Trophoblast cell (in vitro differentiated cells and primary cell): ENCODE results near the gene IKBKG.
"Not testable (repeated sequence)": the region's sequence is repeated elsewhere in the genome, so short reads cannot be mapped to it uniquely, and the experiment has no call there.

Experiments used
- DNase-seq, 2 donors: peaks; one replicate each; pipeline ENCODE4 v3.0.0-alpha.2; 2016
- H2AFZ ChIP-seq: 2 replicates; pipeline ENCODE4 v1.6.1; 2013; ENCODE audit warnings: low read length, moderate library complexity, mild to moderate bottlenecking; ENCODE audit not compliant: insufficient read depth, poor library complexity
- H2AK5ac ChIP-seq: 2 replicates; pipeline ENCODE4 v1.6.1; 2013; ENCODE audit warnings: mild to moderate bottlenecking, low read length
- H2BK120ac ChIP-seq: 2 replicates; pipeline ENCODE4 v1.6.1; 2013; ENCODE audit warnings: low read length, mild to moderate bottlenecking, moderate library complexity; ENCODE audit not compliant: insufficient read depth, poor library complexity
- H2BK12ac ChIP-seq: 2 replicates; pipeline ENCODE4 v1.6.1; 2013; ENCODE audit warnings: mild to moderate bottlenecking, low read length, moderate library complexity
- H2BK5ac ChIP-seq: 2 replicates; pipeline ENCODE4 v1.6.1; 2013; ENCODE audit warnings: low read length, low read depth, moderate library complexity, mild to moderate bottlenecking; ENCODE audit not compliant: poor library complexity
- H3K14ac ChIP-seq: 2 replicates; pipeline ENCODE4 v1.6.1; 2013; ENCODE audit warnings: mild to moderate bottlenecking, low read length
- H3K18ac ChIP-seq: 2 replicates; pipeline ENCODE4 v1.6.1; 2013; ENCODE audit warnings: mild to moderate bottlenecking, low read length
- H3K23ac ChIP-seq: 2 replicates; pipeline ENCODE4 v1.6.1; 2013; ENCODE audit warnings: low read length
- H3K27ac ChIP-seq: 2 replicates; pipeline ENCODE4 v1.5.1; 2013; ENCODE audit warnings: low read depth, mild to moderate bottlenecking, inconsistent platforms, low read length, moderate library complexity
- H3K27me3 ChIP-seq: 2 replicates; pipeline ENCODE4 v1.6.1; 2013; ENCODE audit warnings: inconsistent platforms, mild to moderate bottlenecking, low read length, moderate library complexity; ENCODE audit not compliant: insufficient read depth
- H3K36me3 ChIP-seq, 2 experiments: 1 replicate in 1 of 2; 2 replicates in 1 of 2; pipeline ENCODE4 v1.6.1; 2013; ENCODE audit warnings: low read length in 2 of 2, mild to moderate bottlenecking in 2 of 2, moderate library complexity in 1 of 2; ENCODE audit not compliant: insufficient read depth in 2 of 2, control insufficient read depth in 1 of 2
- H3K4ac ChIP-seq: 2 replicates; pipeline ENCODE4 v1.6.1; 2013; ENCODE audit warnings: low read depth, mild to moderate bottlenecking, low read length, moderate library complexity
- H3K4me1 ChIP-seq, 2 experiments: 1 replicate in 1 of 2; 2 replicates in 1 of 2; pipeline ENCODE4 v1.6.1; 2013; ENCODE audit warnings: low read length in 2 of 2, mild to moderate bottlenecking in 2 of 2, moderate library complexity in 1 of 2; ENCODE audit not compliant: insufficient read depth in 2 of 2, control insufficient read depth in 1 of 2
- H3K4me2 ChIP-seq: 2 replicates; pipeline ENCODE4 v1.6.1; 2013; ENCODE audit warnings: inconsistent platforms, mild to moderate bottlenecking, low read length, moderate library complexity
- H3K4me3 ChIP-seq: 2 replicates; pipeline ENCODE4 v1.5.1; 2013; ENCODE audit warnings: mild to moderate bottlenecking, low read depth, low read length, inconsistent platforms
- H3K79me1 ChIP-seq: one replicate; pipeline ENCODE4 v1.6.1; 2013; ENCODE audit warnings: low read length
- H3K79me2 ChIP-seq: 2 replicates; pipeline ENCODE4 v1.6.1; 2013; ENCODE audit warnings: low read length, mild to moderate bottlenecking; ENCODE audit not compliant: control insufficient read depth, insufficient read depth, poor library complexity
- H3K9ac ChIP-seq: 2 replicates; pipeline ENCODE4 v1.6.1; 2013; ENCODE audit warnings: mild to moderate bottlenecking, low read length
- H3K9me3 ChIP-seq: 2 replicates; pipeline ENCODE4 v1.6.1; 2013; ENCODE audit warnings: low read depth, mild to moderate bottlenecking, control low read depth, inconsistent platforms, low read length; ENCODE audit not compliant: insufficient read depth
- H4K12ac ChIP-seq: 2 replicates; pipeline ENCODE4 v1.6.1; 2013; ENCODE audit warnings: low read depth, mild to moderate bottlenecking, low read length, moderate library complexity
- H4K8ac ChIP-seq: 2 replicates; pipeline ENCODE4 v1.6.1; 2013; ENCODE audit warnings: low read depth, mild to moderate bottlenecking, low read length, moderate library complexity
- H4K91ac ChIP-seq: one replicate; pipeline ENCODE4 v1.6.1; 2013; ENCODE audit warnings: low read depth, mild to moderate bottlenecking, low read length, moderate library complexity
- WGBS: extraction: QIAGEN DNeasy Blood & Tissue Kit; methylation state at CpG from one replicate; pipeline ENCODE4 v1.1.7; 2013; ENCODE audit warnings: missing lambda C conversion rate; ENCODE audit not compliant: insufficient read length, insufficient coverage; ENCODE audit errors: extremely low coverage; 5-methylcytosine and 5-hydroxymethylcytosine counted together

IKBKG gene

GRCh38 chrX:154570361-154570760 lies 22.9 kb downstream of the IKBKG start:
- H3K36me3 ChIP-seq, H2BK5ac ChIP-seq, H2AFZ ChIP-seq, H4K12ac ChIP-seq, H3K4ac ChIP-seq, H2BK12ac ChIP-seq, H3K18ac ChIP-seq, DNase-seq, H3K4me1 ChIP-seq, H3K4me3 ChIP-seq, H3K9ac ChIP-seq, H4K8ac ChIP-seq, H3K14ac ChIP-seq, H3K9me3 ChIP-seq, H3K27me3 ChIP-seq, H3K27ac ChIP-seq, H3K4me2 ChIP-seq, H3K79me1 ChIP-seq, H2AK5ac ChIP-seq, H3K23ac ChIP-seq, H3K79me2 ChIP-seq, H2BK120ac ChIP-seq, H4K91ac ChIP-seq: not testable (repeated sequence)
- WGBS, result no CpG with 5 or more reads among the region's 11 CpGs

- H3K4me3 ChIP-seq, H2BK5ac ChIP-seq, H3K79me1 ChIP-seq, H2BK120ac ChIP-seq, H3K4me2 ChIP-seq, H3K4ac ChIP-seq, H3K79me2 ChIP-seq, H3K27me3 ChIP-seq, H4K91ac ChIP-seq, H3K36me3 ChIP-seq, H2AFZ ChIP-seq, H3K9me3 ChIP-seq, H3K9ac ChIP-seq, DNase-seq, H3K14ac ChIP-seq, H2BK12ac ChIP-seq, H3K18ac ChIP-seq, H3K4me1 ChIP-seq, H3K27ac ChIP-seq, H4K12ac ChIP-seq, H4K8ac ChIP-seq, H3K23ac ChIP-seq, H2AK5ac ChIP-seq: not testable (repeated sequence)
- WGBS, result no CpG with 5 or more reads among the region's 10 CpGs
Observed at GRCh38 chrX:154573061-154573460, 25.6 kb downstream of the IKBKG start.

GRCh38 chrX:154575076-154575475 lies 27.7 kb downstream of the IKBKG start:
- not testable (repeated sequence) for H2AK5ac ChIP-seq, H3K9me3 ChIP-seq, H4K91ac ChIP-seq, H3K9ac ChIP-seq, H3K14ac ChIP-seq, H3K4me3 ChIP-seq, H2BK12ac ChIP-seq, H3K27ac ChIP-seq, H3K79me2 ChIP-seq, H2BK5ac ChIP-seq, H2AFZ ChIP-seq, H3K27me3 ChIP-seq, H3K4me2 ChIP-seq, H3K4ac ChIP-seq, H4K12ac ChIP-seq, H3K36me3 ChIP-seq, H3K79me1 ChIP-seq, H3K18ac ChIP-seq, DNase-seq, H2BK120ac ChIP-seq, H3K23ac ChIP-seq, H3K4me1 ChIP-seq, H4K8ac ChIP-seq
- WGBS, result no CpG with 5 or more reads among the region's 5 CpGs

GRCh38 chrX:154582994-154583393 lies 35.6 kb downstream of the IKBKG start:
- not testable (repeated sequence) for H3K4me1 ChIP-seq, H2AK5ac ChIP-seq, H3K79me2 ChIP-seq, H2BK12ac ChIP-seq, H2BK5ac ChIP-seq, H3K23ac ChIP-seq, H4K12ac ChIP-seq, H4K91ac ChIP-seq, H3K27ac ChIP-seq, H3K14ac ChIP-seq, H3K79me1 ChIP-seq, H3K36me3 ChIP-seq, H2AFZ ChIP-seq, H3K27me3 ChIP-seq, DNase-seq, H4K8ac ChIP-seq, H3K4ac ChIP-seq, H2BK120ac ChIP-seq, H3K9me3 ChIP-seq, H3K4me2 ChIP-seq, H3K9ac ChIP-seq, H3K4me3 ChIP-seq, H3K18ac ChIP-seq
- WGBS, result no CpG with 5 or more reads among the region's 8 CpGs
